Coronary artery (tissue), 2 donors: ENCODE measurements around the gene LMNTD2.

ENCODE experiments used
- DNase-seq: peaks from one replicate; pipeline ENCODE4 v3.0.0-alpha.2; 2017; ENCODE audit warnings: low spot score
- H3K27ac ChIP-seq, 2 donors: fragments of 200-600 bp; sonication (generic); one replicate each; pipeline ENCODE4 v1.5.1; 2016 to 2019
- H3K4me3 ChIP-seq: fragments of 200-600 bp; sonication (generic); 2 replicates; pipeline ENCODE4 v1.5.1; 2016; ENCODE audit warnings: mild to moderate bottlenecking, moderate library complexity
- CTCF ChIP-seq: fragments of 200-600 bp; sonication (generic); IDR thresholded peaks from one replicate; pipeline ENCODE4 v1.5.1; 2019; ENCODE audit warnings: antibody characterized with exemption

The LMNTD2 gene

GRCh38 chr11:534396-535209 is 25.9 kb downstream of the LMNTD2 start:
- no peak for TF ChIP-seq CTCF
- Histone ChIP-seq H3K4me3 (peak overlapping the region; percentile 89), H3K27ac (peak overlapping the region; percentile 35 to 83)
- DNase-seq: no peak

GRCh38 chr11:533586-534395 is 26.7 kb downstream of the LMNTD2 start:
- peak overlapping the region; percentile 89 for H3K4me3 ChIP-seq
- no peak for TF ChIP-seq CTCF
- no peak overlapping the region for H3K27ac ChIP-seq
- no peak for DNase-seq

- no peak overlapping the region for H3K27ac ChIP-seq
- no peak for DNase-seq
- no peak overlapping the region for H3K4me3 ChIP-seq
- TF ChIP-seq CTCF: no peak
These were observed 27.5 kb downstream of the LMNTD2 start for GRCh38 chr11:532986-533585.

GRCh38 chr11:532527-532985 is 28.0 kb downstream of the LMNTD2 start:
- TF ChIP-seq CTCF: no peak
- no peak for DNase-seq
- H3K4me3 ChIP-seq: no peak overlapping the region
- no peak overlapping the region for H3K27ac ChIP-seq

GRCh38 chr11:531919-532526 is 28.5 kb downstream of the LMNTD2 start:
- TF ChIP-seq CTCF: no peak
- DNase-seq: no peak
- Histone ChIP-seq H3K27ac (no peak overlapping the region), H3K4me3 (no peak overlapping the region)

- Histone ChIP-seq H3K4me3 (no peak overlapping the region), H3K27ac (no peak overlapping the region)
- no peak for TF ChIP-seq CTCF
- DNase-seq: no peak
These were observed 29.3 kb downstream of the LMNTD2 start for GRCh38 chr11:530960-531831.
